Liver (tissue), 9 donors: Measurements from ENCODE around the gene KCNK2. TPM values are rescaled to one million over a fixed set of nuclear protein-coding genes. Genes with fewer than 3 reads are reported as not detected.

Source experiments
- DNase-seq: peaks from one replicate; pipeline ENCODE4 v3.0.0-alpha.2; 2017; ENCODE audit warnings: low spot score
- H3K27ac ChIP-seq, 2 donors: one replicate each; pipeline ENCODE4 v1.7.0; 2013; ENCODE audit warnings: inconsistent platforms in 2 of 2, low read length in 2 of 2, control low read depth in 1 of 2, low read depth in 1 of 2, mild to moderate bottlenecking in 1 of 2
- H3K27me3 ChIP-seq, 4 donors: one replicate each; pipeline versions ENCODE4 v1.6.1 to v1.7.0; 2013; ENCODE audit warnings: low read length in 3 of 4, inconsistent platforms in 1 of 4, mild to moderate bottlenecking in 1 of 4, moderate library complexity in 1 of 4; ENCODE audit not compliant: control insufficient read depth in 4 of 4, insufficient read depth in 4 of 4
- H3K36me3 ChIP-seq, 4 donors: one replicate each; pipeline versions ENCODE4 v1.6.1 to v1.7.0; 2013; ENCODE audit warnings: low read length in 3 of 4, mild to moderate bottlenecking in 3 of 4, low read depth in 1 of 4, moderate library complexity in 1 of 4; ENCODE audit not compliant: control insufficient read depth in 4 of 4, insufficient read depth in 3 of 4
- H3K4me1 ChIP-seq, 4 donors: one replicate each; pipeline versions ENCODE4 v1.6.1 to v1.7.0; 2013; ENCODE audit warnings: low read length in 3 of 4, mild to moderate bottlenecking in 3 of 4, moderate library complexity in 1 of 4; ENCODE audit not compliant: control insufficient read depth in 4 of 4, insufficient read depth in 4 of 4
- H3K4me3 ChIP-seq, 3 donors: one replicate each; pipeline versions ENCODE4 v1.6.1 to v1.7.0; 2013; ENCODE audit warnings: low read length in 3 of 3, control low read depth in 1 of 3, low read depth in 1 of 3, mild to moderate bottlenecking in 1 of 3
- H3K9ac ChIP-seq, 2 donors: one replicate each; pipeline ENCODE4 v1.7.0; 2013; ENCODE audit warnings: low read length in 2 of 2, mild to moderate bottlenecking in 2 of 2, moderate library complexity in 2 of 2, control low read depth in 1 of 2, low read depth in 1 of 2
- H3K9me3 ChIP-seq, 4 donors: one replicate each; pipeline versions ENCODE4 v1.6.1 to v1.7.0; 2013; ENCODE audit warnings: low read length in 3 of 4; ENCODE audit not compliant: control insufficient read depth in 4 of 4
- EGR1 ChIP-seq, 2 donors: IDR thresholded peaks; 2 replicates each; pipeline ENCODE4 v1.6.1; 2016 to 2018; ENCODE audit warnings: antibody characterized with exemption in 2 of 2, low read depth in 2 of 2
- FOXA1 ChIP-seq: IDR thresholded peaks from 2 replicates; pipeline ENCODE4 v1.6.1; 2016; ENCODE audit warnings: antibody characterized with exemption
- FOXA2 ChIP-seq: IDR thresholded peaks from 2 replicates; pipeline ENCODE4 v1.6.1; 2016; ENCODE audit warnings: antibody characterized with exemption
- GABPA ChIP-seq, 2 donors: IDR thresholded peaks in 1 of 2; conservative IDR thresholded peaks in 1 of 2; 2 replicates each; pipeline ENCODE4 v1.6.1; 2016; ENCODE audit warnings: antibody characterized with exemption in 2 of 2, mild to moderate bottlenecking in 1 of 2, moderate library complexity in 1 of 2
- HNF4A ChIP-seq, 2 donors: conservative IDR thresholded peaks; 2 replicates each; pipeline ENCODE4 v1.6.1; 2016; ENCODE audit warnings: antibody characterized with exemption in 2 of 2, mild to moderate bottlenecking in 2 of 2
- HNF4G ChIP-seq: IDR thresholded peaks from 2 replicates; pipeline ENCODE4 v1.6.1; 2016; ENCODE audit warnings: antibody characterized with exemption
- NR2F2 ChIP-seq: IDR thresholded peaks from 2 replicates; pipeline ENCODE4 v1.6.1; 2016; ENCODE audit warnings: antibody characterized with exemption
- RAD21 ChIP-seq, 2 donors: IDR thresholded peaks; 2 replicates each; pipeline ENCODE4 v1.6.1; 2016; ENCODE audit warnings: antibody characterized with exemption in 2 of 2, mild to moderate bottlenecking in 2 of 2
- RXRA ChIP-seq, 2 donors: IDR thresholded peaks; 2 replicates each; pipeline ENCODE4 v1.6.1; 2017 to 2018; ENCODE audit warnings: antibody characterized with exemption in 2 of 2, mild to moderate bottlenecking in 1 of 2
- SP1 ChIP-seq: IDR thresholded peaks from 2 replicates; pipeline ENCODE4 v1.6.1; 2018; ENCODE audit warnings: antibody characterized with exemption, mild to moderate bottlenecking
- TAF1 ChIP-seq: conservative IDR thresholded peaks from 2 replicates; pipeline ENCODE4 v1.6.1; 2016; ENCODE audit warnings: antibody characterized with exemption, mild to moderate bottlenecking
- YY1 ChIP-seq: IDR thresholded peaks from 2 replicates; pipeline ENCODE4 v1.6.1; 2016; ENCODE audit warnings: antibody characterized with exemption, mild to moderate bottlenecking
- WGBS: extraction: QIAGEN DNeasy Blood & Tissue Kit; methylation state at CpG from one replicate; pipeline ENCODE4 v1.1.7; 2013; 5-methylcytosine and 5-hydroxymethylcytosine counted together
- polyA plus RNA-seq, 2 donors: library from polyadenylated mRNA; stranded (reverse) in 1 of 2; unstranded in 1 of 2; fragments of 200-250 nt in 1 of 2; fragments of >200 nt in 1 of 2; fragmentation: Nextera tagmentation in 1 of 2; extraction: Ambion mirVana in 1 of 2; gene quantifications; one replicate each; pipeline versions ENCODE4 v1.2.1 to v1.2.3, GENCODE V29; 2013 to 2015
- total RNA-seq, 2 donors: library from RNA; depleted of rRNA; stranded (reverse); fragments of >200 nt; gene quantifications; one replicate each; pipeline ENCODE4 v1.2.3, GENCODE V29; 2014
- TF ChIP-seq, protein P1 (sequence below): fragments of 150-350 bp; IDR thresholded peaks from 2 replicates; pipeline ENCODE4 v1.5.1; 2017; ENCODE audit warnings: improper control_type of control experiment, low read depth, low read length; ENCODE audit not compliant: missing input control
- TF ChIP-seq, protein P2 (sequence below): IDR thresholded peaks from 2 replicates; pipeline ENCODE4 v1.6.1; 2016; ENCODE audit warnings: antibody characterized with exemption
- TF ChIP-seq, protein P3 (sequence below): IDR thresholded peaks from 2 replicates; pipeline ENCODE4 v1.6.1; 2016; ENCODE audit warnings: antibody characterized with exemption
- TF ChIP-seq, protein P4 (sequence below): IDR thresholded peaks from 2 replicates; pipeline ENCODE4 v1.6.1; 2016; ENCODE audit warnings: antibody characterized with exemption, mild to moderate bottlenecking
- donor health status: healthy.
- donor health status: healthy.
- donor health status: healthy.
- donor health status: healthy.
- donor health status: healthy.

KCNK2 gene
- total and polyA plus RNA-seq, 4 donors, result 0.01 to 0.08 TPM; not detected in 2

DNA sequence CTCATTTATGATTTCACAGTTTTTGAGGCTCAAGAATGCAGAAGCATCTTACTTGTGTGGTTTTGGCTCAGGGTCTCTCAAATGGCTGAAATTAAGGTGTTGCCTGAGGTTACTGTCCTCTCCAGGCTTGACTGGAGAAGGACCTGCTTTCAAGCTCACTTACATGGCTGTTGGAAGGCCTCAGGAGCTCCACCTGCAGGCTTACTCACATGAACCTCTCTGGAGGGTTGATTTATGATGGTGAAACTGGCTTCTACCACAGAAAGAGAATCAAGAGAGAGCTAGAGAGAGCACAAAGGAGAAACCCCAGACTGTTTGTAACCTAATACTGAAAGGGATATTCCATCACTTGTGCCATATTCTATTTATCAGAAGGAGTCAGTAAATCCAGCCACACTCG is 6.2 kb upstream of the KCNK2 start:
- TF ChIP-seq, protein P1, sequence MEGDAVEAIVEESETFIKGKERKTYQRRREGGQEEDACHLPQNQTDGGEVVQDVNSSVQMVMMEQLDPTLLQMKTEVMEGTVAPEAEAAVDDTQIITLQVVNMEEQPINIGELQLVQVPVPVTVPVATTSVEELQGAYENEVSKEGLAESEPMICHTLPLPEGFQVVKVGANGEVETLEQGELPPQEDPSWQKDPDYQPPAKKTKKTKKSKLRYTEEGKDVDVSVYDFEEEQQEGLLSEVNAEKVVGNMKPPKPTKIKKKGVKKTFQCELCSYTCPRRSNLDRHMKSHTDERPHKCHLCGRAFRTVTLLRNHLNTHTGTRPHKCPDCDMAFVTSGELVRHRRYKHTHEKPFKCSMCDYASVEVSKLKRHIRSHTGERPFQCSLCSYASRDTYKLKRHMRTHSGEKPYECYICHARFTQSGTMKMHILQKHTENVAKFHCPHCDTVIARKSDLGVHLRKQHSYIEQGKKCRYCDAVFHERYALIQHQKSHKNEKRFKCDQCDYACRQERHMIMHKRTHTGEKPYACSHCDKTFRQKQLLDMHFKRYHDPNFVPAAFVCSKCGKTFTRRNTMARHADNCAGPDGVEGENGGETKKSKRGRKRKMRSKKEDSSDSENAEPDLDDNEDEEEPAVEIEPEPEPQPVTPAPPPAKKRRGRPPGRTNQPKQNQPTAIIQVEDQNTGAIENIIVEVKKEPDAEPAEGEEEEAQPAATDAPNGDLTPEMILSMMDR, result peak; percentile 42
- TF ChIP-seq RAD21 (IDR thresholded peaks at IDR 0.05), result peak; percentile 74 to 77
- TF ChIP-seq GABPA (IDR thresholded peaks at IDR 0.05 in 1 of 2, conservative IDR thresholded peaks at IDR 0.05 in 1 of 2), result no peak
- no peak overlapping the region for H3K27ac ChIP-seq
- peaks cover 0 to 7% (median 0%) of the 10 kb centered on the region in 4 donors for H3K27me3 ChIP-seq
- no peak overlapping the region for H3K9ac ChIP-seq
- no peaks in the 10 kb centered on the region for H3K9me3 ChIP-seq
- no peaks in the 10 kb centered on the region for H3K36me3 ChIP-seq
- H3K4me1 ChIP-seq, result no peaks in the 10 kb centered on the region
- WGBS, result 66% methylated on average over 1 of the region's 1 CpG
- no peak for DNase-seq
- no peak overlapping the region for H3K4me3 ChIP-seq

DNA sequence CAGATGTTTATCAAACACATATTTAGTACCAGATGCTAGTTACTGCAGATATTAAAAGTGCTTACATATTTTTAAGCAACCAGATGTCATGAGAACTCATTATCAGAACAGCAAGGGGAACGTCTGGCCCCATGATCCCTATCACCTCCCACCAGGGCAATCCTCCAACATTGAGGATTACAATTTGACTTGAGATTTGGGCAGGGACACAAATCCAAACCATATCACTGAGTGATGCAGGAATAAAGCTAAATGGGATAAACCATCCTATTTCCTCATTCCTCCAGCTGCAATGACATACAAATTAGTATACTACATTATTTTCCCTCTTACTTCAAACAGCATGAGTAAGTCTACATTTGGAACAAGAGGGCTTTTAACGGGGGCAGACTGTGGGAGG is 3.1 kb upstream of the KCNK2 start:
- Histone ChIP-seq H3K27me3 (peaks cover 0 to 16% (median 1%) of the 10 kb centered on the region in 4 donors), H3K9ac (no peak overlapping the region), H3K4me3 (no peak overlapping the region), H3K36me3 (no peaks in the 10 kb centered on the region), H3K9me3 (no peaks in the 10 kb centered on the region), H3K4me1 (peaks cover 5 to 10% (median 8%) of the 10 kb centered on the region in 4 donors), H3K27ac (no peak overlapping the region)
- TF ChIP-seq FOXA1 (no peak), RAD21 (IDR thresholded peaks at IDR 0.05) (no peak), NR2F2 (no peak), FOXA2 (no peak), SP1 (no peak), GABPA (IDR thresholded peaks at IDR 0.05 in 1 of 2, conservative IDR thresholded peaks at IDR 0.05 in 1 of 2) (no peak), RXRA (IDR thresholded peaks at IDR 0.05) (no peak)
- TF ChIP-seq, protein P2, sequence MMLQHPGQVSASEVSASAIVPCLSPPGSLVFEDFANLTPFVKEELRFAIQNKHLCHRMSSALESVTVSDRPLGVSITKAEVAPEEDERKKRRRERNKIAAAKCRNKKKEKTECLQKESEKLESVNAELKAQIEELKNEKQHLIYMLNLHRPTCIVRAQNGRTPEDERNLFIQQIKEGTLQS, result no peak
- WGBS, result 46% methylated on average over 2 of the region's 2 CpGs
- no peak for DNase-seq

DNA sequence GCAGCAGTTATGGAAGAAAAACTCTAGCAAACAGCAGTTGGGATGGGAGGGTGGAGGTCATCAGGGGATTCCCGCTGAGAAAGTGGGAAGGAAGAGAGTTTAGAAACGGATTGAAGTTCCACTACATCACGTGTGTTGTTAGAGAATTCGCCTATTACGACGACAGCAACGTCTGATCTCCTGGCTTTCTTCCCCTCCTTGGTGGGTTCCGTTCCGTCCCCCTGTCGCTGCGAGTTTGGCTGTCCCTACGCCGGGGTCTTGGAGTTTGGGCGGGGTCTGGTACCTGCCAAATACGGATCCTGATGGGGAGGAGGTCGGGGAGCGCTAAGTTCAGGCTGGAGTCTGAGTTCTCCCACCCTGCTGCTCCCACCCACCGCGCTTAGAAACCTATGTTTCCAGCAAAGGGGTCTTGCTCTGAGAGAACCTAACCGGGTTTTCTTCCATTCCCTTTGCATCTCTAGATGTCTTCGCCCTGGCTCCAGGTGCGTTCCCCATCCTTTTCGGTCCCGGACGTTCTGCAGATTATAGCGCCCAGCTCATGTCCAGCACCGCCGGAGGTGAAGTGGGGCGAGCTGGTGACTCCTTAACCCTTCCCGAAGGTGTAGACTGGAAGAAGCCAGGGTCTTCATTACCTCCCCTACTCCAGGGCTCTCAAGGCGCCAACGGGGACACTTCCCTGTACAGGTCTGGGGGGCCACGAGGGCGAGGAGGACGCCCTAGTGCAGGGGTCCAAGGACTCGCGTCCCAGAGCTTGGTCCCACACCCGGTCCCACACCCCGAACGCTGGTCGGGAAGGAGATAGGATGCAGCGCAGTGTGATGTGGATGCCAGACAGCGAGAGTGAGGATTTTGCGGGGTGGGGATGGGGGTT is 641 bp upstream of the KCNK2 start:
- no peak overlapping the region for H3K9ac ChIP-seq
- H3K36me3 ChIP-seq, result no peaks in the 10 kb centered on the region
- H3K4me1 ChIP-seq, result peaks cover 5 to 10% (median 8%) of the 10 kb centered on the region in 4 donors
- no peak for DNase-seq
- H3K27me3 ChIP-seq, result peaks cover 0 to 19% (median 1%) of the 10 kb centered on the region in 4 donors
- 4% methylated on average over 44 of the region's 44 CpGs for WGBS
- H3K27ac ChIP-seq, result no peak overlapping the region
- TF ChIP-seq RAD21 (IDR thresholded peaks at IDR 0.05) (no peak), HNF4A (conservative IDR thresholded peaks at IDR 0.05) (no peak), FOXA1 (no peak), RXRA (IDR thresholded peaks at IDR 0.05) (no peak), FOXA2 (no peak), YY1 (no peak), HNF4G (no peak), TAF1 (no peak), GABPA (IDR thresholded peaks at IDR 0.05 in 1 of 2, conservative IDR thresholded peaks at IDR 0.05 in 1 of 2) (no peak), SP1 (no peak), EGR1 (IDR thresholded peaks at IDR 0.05; ENCODE audit: low read depth in 2 of 2) (no peak)
- TF ChIP-seq, protein P3, sequence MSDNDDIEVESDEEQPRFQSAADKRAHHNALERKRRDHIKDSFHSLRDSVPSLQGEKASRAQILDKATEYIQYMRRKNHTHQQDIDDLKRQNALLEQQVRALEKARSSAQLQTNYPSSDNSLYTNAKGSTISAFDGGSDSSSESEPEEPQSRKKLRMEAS, result no peak
- TF ChIP-seq, protein P2, result no peak
- TF ChIP-seq, protein P1, result no peak
- TF ChIP-seq, protein P4, sequence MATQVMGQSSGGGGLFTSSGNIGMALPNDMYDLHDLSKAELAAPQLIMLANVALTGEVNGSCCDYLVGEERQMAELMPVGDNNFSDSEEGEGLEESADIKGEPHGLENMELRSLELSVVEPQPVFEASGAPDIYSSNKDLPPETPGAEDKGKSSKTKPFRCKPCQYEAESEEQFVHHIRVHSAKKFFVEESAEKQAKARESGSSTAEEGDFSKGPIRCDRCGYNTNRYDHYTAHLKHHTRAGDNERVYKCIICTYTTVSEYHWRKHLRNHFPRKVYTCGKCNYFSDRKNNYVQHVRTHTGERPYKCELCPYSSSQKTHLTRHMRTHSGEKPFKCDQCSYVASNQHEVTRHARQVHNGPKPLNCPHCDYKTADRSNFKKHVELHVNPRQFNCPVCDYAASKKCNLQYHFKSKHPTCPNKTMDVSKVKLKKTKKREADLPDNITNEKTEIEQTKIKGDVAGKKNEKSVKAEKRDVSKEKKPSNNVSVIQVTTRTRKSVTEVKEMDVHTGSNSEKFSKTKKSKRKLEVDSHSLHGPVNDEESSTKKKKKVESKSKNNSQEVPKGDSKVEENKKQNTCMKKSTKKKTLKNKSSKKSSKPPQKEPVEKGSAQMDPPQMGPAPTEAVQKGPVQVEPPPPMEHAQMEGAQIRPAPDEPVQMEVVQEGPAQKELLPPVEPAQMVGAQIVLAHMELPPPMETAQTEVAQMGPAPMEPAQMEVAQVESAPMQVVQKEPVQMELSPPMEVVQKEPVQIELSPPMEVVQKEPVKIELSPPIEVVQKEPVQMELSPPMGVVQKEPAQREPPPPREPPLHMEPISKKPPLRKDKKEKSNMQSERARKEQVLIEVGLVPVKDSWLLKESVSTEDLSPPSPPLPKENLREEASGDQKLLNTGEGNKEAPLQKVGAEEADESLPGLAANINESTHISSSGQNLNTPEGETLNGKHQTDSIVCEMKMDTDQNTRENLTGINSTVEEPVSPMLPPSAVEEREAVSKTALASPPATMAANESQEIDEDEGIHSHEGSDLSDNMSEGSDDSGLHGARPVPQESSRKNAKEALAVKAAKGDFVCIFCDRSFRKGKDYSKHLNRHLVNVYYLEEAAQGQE, result no peak
- no peak overlapping the region for H3K4me3 ChIP-seq
- H3K9me3 ChIP-seq, result no peaks in the 10 kb centered on the region
